ENCODE data around the gene KRTAP4-16. TPM values are rescaled to one million over a fixed set of nuclear protein-coding genes. Genes with fewer than 3 reads are reported as not detected.
A peak's percentile ranks its signal among the peaks of the same experiment; 100 is the strongest.
"Not testable (repeated sequence)": the region's sequence is repeated elsewhere in the genome, so short reads cannot be mapped to it uniquely, and the experiment has no call there.

Gene KRTAP4-16
- total RNA-seq = not detected
- not detected for polyA plus RNA-seq

DNA sequence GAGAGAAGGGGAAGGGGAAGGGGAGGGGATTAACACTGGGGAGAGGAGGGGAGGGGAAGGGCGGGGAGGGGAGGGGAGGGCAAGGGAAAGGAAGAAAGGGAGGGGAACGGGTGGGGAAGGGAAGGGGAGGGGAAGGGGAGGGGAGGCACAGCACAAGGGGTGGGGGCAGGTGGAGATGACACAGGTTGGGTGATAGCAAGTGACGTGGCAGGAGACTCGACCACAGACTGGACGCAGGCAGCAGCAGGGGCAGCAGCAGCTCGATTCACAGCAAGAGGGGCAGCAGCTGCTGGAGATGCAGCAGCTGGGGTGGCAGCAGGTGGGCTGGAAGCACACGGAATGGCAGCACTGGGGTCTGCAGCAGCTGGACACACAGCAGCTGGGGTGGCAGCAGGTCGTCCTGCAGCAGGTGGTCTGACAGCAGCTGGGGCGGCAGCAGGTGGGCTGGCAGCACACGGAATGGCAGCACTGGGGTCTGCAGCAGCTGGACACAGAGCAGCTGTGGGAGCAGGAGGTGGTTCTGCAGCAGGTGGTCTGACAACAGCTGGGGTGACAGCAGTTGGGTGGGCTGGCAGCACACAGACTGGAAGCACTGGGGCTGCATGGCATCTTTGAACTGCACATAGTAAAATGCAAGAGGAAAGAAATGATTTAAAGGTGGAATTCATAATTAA is at the start of gene KRTAP4-16:
TSS of gene KRTAP4-16 (minus strand) at position 624 of the 674 bp plus-strand sequence. CDS start at position 624, 0 bp downstream.
- Mint-ChIP-seq H3K27ac (no peak within 1 kb of the TSS), H3K4me3 (no peak within 1 kb of the TSS), H3K27me3 (peaks cover 19% of the 10 kb centered on the region), H3K4me1 (peaks cover 0 to 9% (median 2%) of the 10 kb centered on the region in 4 donors), H3K9me3 (peaks cover 0 to 3% (median 0%) of the 10 kb centered on the region in 7 donors), H3K36me3 (no peaks in the 10 kb centered on the region)
- DNase-seq = no peak
- no peaks in the 10 kb centered on the region for H3K4me1 ChIP-seq (ENCODE audit: control insufficient read depth, insufficient read depth, low read length, poor library complexity, severe bottlenecking)
- no peak for ATAC-seq (ENCODE audit: low read depth in 2 of 2)
- H3K27ac ChIP-seq (ENCODE audit: insufficient read depth, low read length, poor library complexity, severe bottlenecking) = no peak within 1 kb of the TSS
- H3K36me3 ChIP-seq (ENCODE audit: control insufficient read depth, insufficient read depth, low read length) = no peaks in the 10 kb centered on the region
- H3K27me3 ChIP-seq (ENCODE audit: control insufficient read depth, insufficient read depth, low read length) = peaks cover 4% of the 10 kb centered on the region
- H3K4me3 ChIP-seq (ENCODE audit: low read depth, low read length) = no peak within 1 kb of the TSS
- no peaks in the 10 kb centered on the region for H3K9me3 ChIP-seq (ENCODE audit: control insufficient read depth in 2 of 2, low read length in 2 of 2)

DNA sequence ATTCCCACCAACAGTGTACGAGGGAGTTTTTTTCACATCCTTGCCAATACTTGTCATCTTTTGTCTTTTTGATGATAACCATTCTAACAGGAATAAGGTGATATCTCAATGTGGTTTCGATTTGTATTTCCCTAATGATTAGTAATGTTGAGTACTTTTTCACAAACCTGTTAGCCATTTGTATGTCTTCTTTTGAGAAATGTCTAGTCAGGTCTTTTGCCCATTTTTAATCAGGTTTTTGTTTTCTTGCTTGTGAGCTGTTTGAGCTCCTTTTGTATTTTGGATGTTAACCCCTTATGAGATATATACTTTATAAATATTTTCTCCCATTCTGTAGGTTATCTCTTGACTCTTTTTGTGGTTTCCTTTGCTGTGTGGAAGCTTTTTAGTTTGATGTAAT is 49.5 kb upstream of the KRTAP4-16 start:
- Histone ChIP-seq H3K36me3 (ENCODE audit: control insufficient read depth, insufficient read depth, low read length) (no peaks in the 10 kb centered on the region), H3K4me1 (ENCODE audit: control insufficient read depth, insufficient read depth, low read length, poor library complexity, severe bottlenecking) (no peaks in the 10 kb centered on the region), H3K9me3 (ENCODE audit: control insufficient read depth in 2 of 2, low read length in 2 of 2) (no peaks in the 10 kb centered on the region), H3K4me3 (ENCODE audit: low read depth, low read length) (no peak overlapping the region), H3K27ac (ENCODE audit: insufficient read depth, low read length, poor library complexity, severe bottlenecking) (no peak overlapping the region), H3K27me3 (ENCODE audit: control insufficient read depth, insufficient read depth, low read length) (peaks cover 12% of the 10 kb centered on the region)
- no peaks in the 10 kb centered on the region for H3K9me3 Mint-ChIP-seq
- H3K27me3 Mint-ChIP-seq = peaks cover 24% of the 10 kb centered on the region
- DNase-seq (no peak), ATAC-seq (ENCODE audit: low read depth in 2 of 2) (no peak)
- H3K4me3 Mint-ChIP-seq = no peak overlapping the region
- peaks cover 0 to 2% (median 0%) of the 10 kb centered on the region in 4 donors for H3K4me1 Mint-ChIP-seq
- no peak overlapping the region for H3K27ac Mint-ChIP-seq
- no peaks in the 10 kb centered on the region for H3K36me3 Mint-ChIP-seq

DNA sequence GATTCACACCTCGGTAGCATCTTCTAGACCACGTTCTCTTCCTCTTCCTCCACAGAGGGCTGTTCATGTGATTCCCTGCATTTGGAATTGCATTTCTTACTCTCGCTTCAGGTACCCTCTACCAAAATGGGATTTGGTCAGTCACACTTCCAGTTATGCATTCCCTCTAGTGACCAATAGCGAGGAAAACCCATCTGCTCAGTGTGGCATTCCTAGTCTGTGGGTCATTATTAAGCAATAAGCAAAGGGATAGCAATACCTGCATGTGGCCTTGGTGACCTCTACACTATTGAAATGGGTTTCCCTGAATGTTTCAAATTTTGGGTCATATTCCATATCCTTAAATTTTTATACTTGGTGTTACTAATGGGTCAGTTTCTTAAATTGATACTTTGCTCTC is 48.0 kb upstream of the KRTAP4-16 start:
- no peak overlapping the region for H3K4me3 Mint-ChIP-seq
- H3K36me3 Mint-ChIP-seq = no peaks in the 10 kb centered on the region
- peaks cover 18% of the 10 kb centered on the region for H3K27me3 Mint-ChIP-seq
- Histone ChIP-seq H3K9me3 (ENCODE audit: control insufficient read depth in 2 of 2, low read length in 2 of 2) (no peaks in the 10 kb centered on the region), H3K36me3 (ENCODE audit: control insufficient read depth, insufficient read depth, low read length) (no peaks in the 10 kb centered on the region), H3K27me3 (ENCODE audit: control insufficient read depth, insufficient read depth, low read length) (peaks cover 8% of the 10 kb centered on the region), H3K27ac (ENCODE audit: insufficient read depth, low read length, poor library complexity, severe bottlenecking) (no peak overlapping the region), H3K4me1 (ENCODE audit: control insufficient read depth, insufficient read depth, low read length, poor library complexity, severe bottlenecking) (no peaks in the 10 kb centered on the region), H3K4me3 (ENCODE audit: low read depth, low read length) (no peak overlapping the region)
- peaks cover 0 to 3% (median 0%) of the 10 kb centered on the region in 7 donors for H3K9me3 Mint-ChIP-seq
- DNase-seq (no peak), ATAC-seq (ENCODE audit: low read depth in 2 of 2) (no peak)
- peaks cover 0 to 2% (median 0%) of the 10 kb centered on the region in 4 donors for H3K4me1 Mint-ChIP-seq
- H3K27ac Mint-ChIP-seq = no peak overlapping the region

GRCh38 chr17:41149652-41149985 is 47.6 kb upstream of the KRTAP4-16 start, which contains the start of gene KRTAP4-5:
Gene KRTAP4-5 (minus strand): TSS chr17:41149825. CDS start chr17:41149767, 58 bp downstream.
- no peak within 1 kb of the TSS for H3K27ac ChIP-seq (ENCODE audit: insufficient read depth, low read length, poor library complexity, severe bottlenecking)
- no peaks in the 10 kb centered on the region for H3K9me3 ChIP-seq (ENCODE audit: control insufficient read depth in 2 of 2, low read length in 2 of 2)

DNA sequence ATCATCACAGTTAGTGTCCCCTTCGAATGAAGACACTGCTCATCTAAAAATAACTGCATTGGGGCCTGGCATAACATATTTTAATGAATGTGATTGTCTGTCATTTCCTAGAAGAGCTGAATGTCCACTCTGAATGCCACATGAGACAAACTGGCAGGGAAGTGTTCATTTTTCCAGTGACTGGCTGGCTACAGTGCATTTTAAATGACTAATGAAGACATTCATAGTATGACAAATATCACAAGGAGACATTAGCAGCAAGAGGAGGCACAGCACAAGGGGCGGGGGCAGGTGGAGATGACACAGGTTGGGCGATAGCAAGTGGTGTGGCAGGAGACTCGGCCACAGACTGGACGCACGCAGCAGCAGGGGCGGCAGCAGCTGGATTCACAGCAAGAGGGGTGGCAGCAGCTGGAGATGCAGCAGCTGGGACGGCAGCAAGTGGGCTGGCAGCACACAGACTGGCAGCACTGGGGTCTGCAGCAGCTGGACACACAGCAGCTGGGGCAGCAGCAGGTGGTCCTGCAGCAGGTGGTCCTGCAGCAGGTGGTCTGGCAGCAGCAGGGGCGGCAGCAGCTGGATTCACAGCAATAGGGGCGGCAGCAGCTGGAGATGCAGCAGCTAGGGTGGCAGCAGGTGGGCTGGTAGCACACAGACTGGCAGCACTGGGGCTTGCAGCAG is 47.1 kb upstream of the KRTAP4-16 start:
- DNase-seq; H3K27me3 ChIP-seq (ENCODE audit: control insufficient read depth, insufficient read depth, low read length); H3K9me3 ChIP-seq (ENCODE audit: control insufficient read depth in 2 of 2, low read length in 2 of 2); H3K4me1 ChIP-seq (ENCODE audit: control insufficient read depth, insufficient read depth, low read length, poor library complexity, severe bottlenecking); H3K9me3 Mint-ChIP-seq; H3K4me1 Mint-ChIP-seq; ATAC-seq (ENCODE audit: low read depth in 2 of 2); H3K36me3 ChIP-seq (ENCODE audit: control insufficient read depth, insufficient read depth, low read length); H3K27ac ChIP-seq (ENCODE audit: insufficient read depth, low read length, poor library complexity, severe bottlenecking); H3K4me3 Mint-ChIP-seq; H3K36me3 Mint-ChIP-seq; H3K4me3 ChIP-seq (ENCODE audit: low read depth, low read length): not testable (repeated sequence)
- peak overlapping the region in 1 of 3 donors; percentile 27 for H3K27ac Mint-ChIP-seq
- H3K27me3 Mint-ChIP-seq = peaks cover 18% of the 10 kb centered on the region

More at GRCh38 chr17:41149652-41149985, 47.6 kb upstream of the KRTAP4-16 start, which contains the start of gene KRTAP4-5:
- Mint-ChIP-seq H3K4me1 (peaks cover 0 to 2% (median 0%) of the 10 kb centered on the region in 4 donors), H3K27me3 (peaks cover 20% of the 10 kb centered on the region), H3K4me3 (no peak within 1 kb of the TSS), H3K9me3 (peaks cover 0 to 4% (median 0%) of the 10 kb centered on the region in 7 donors), H3K27ac (peak within 1 kb of the TSS in 1 of 3 donors; percentile 27), H3K36me3 (no peaks in the 10 kb centered on the region)
- Histone ChIP-seq H3K36me3 (ENCODE audit: control insufficient read depth, insufficient read depth, low read length) (no peaks in the 10 kb centered on the region), H3K4me3 (ENCODE audit: low read depth, low read length) (no peak within 1 kb of the TSS), H3K27me3 (ENCODE audit: control insufficient read depth, insufficient read depth, low read length) (peaks cover 6% of the 10 kb centered on the region), H3K4me1 (ENCODE audit: control insufficient read depth, insufficient read depth, low read length, poor library complexity, severe bottlenecking) (no peaks in the 10 kb centered on the region)
- ATAC-seq (ENCODE audit: low read depth in 2 of 2) (no peak), DNase-seq (no peak)

- Histone ChIP-seq H3K27ac (ENCODE audit: insufficient read depth, low read length, poor library complexity, severe bottlenecking) (no peak overlapping the region), H3K27me3 (ENCODE audit: control insufficient read depth, insufficient read depth, low read length) (peaks cover 4% of the 10 kb centered on the region), H3K4me3 (ENCODE audit: low read depth, low read length) (no peak overlapping the region), H3K4me1 (ENCODE audit: control insufficient read depth, insufficient read depth, low read length, poor library complexity, severe bottlenecking) (no peaks in the 10 kb centered on the region), H3K9me3 (ENCODE audit: control insufficient read depth in 2 of 2, low read length in 2 of 2) (peaks cover 7 to 9% of the 10 kb centered on the region in 2 experiments), H3K36me3 (ENCODE audit: control insufficient read depth, insufficient read depth, low read length) (no peaks in the 10 kb centered on the region)
- no peak for DNase-seq
- H3K4me3 Mint-ChIP-seq = no peak overlapping the region
- peaks cover 11% of the 10 kb centered on the region for H3K27me3 Mint-ChIP-seq
- peaks cover 0 to 2% (median 0%) of the 10 kb centered on the region in 4 donors for H3K4me1 Mint-ChIP-seq
- H3K9me3 Mint-ChIP-seq = peaks cover 3 to 15% (median 7%) of the 10 kb centered on the region in 7 donors
- no peaks in the 10 kb centered on the region for H3K36me3 Mint-ChIP-seq
- no peak for ATAC-seq (ENCODE audit: low read depth in 2 of 2)
- H3K27ac Mint-ChIP-seq = no peak overlapping the region
Measured at GRCh38 chr17:41147531-41148204, 45.7 kb upstream of the KRTAP4-16 start.

DNA sequence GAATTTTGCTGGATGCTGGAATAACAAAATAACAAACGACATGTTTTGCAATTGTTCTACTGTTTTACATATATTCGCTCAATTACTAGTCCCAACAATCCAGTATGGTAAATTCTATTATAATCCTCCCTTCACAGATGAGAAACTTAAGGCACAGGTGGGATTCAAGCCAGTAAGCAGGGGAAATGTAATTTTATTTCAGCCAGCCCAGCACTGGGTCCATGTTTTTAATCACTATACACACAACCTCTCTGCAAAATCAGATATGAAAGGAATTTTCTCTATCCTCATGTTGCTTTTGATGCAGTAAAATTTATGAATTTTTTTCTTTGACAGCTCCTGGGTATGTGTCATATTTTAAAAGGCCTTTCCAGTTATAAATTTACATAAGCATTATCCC is 43.3 kb upstream of the KRTAP4-16 start:
- Mint-ChIP-seq H3K27me3 (peaks cover 11% of the 10 kb centered on the region), H3K4me1 (peaks cover 0 to 2% (median 0%) of the 10 kb centered on the region in 4 donors), H3K9me3 (peaks cover 3 to 26% (median 12%) of the 10 kb centered on the region in 7 donors), H3K27ac (peak overlapping the region in 1 of 3 donors; percentile 43), H3K36me3 (no peaks in the 10 kb centered on the region), H3K4me3 (no peak overlapping the region)
- Histone ChIP-seq H3K9me3 (ENCODE audit: control insufficient read depth in 2 of 2, low read length in 2 of 2) (peaks cover 9 to 12% of the 10 kb centered on the region in 2 experiments), H3K27ac (ENCODE audit: insufficient read depth, low read length, poor library complexity, severe bottlenecking) (no peak overlapping the region), H3K27me3 (ENCODE audit: control insufficient read depth, insufficient read depth, low read length) (peaks cover 6% of the 10 kb centered on the region), H3K4me3 (ENCODE audit: low read depth, low read length) (no peak overlapping the region), H3K4me1 (ENCODE audit: control insufficient read depth, insufficient read depth, low read length, poor library complexity, severe bottlenecking) (no peaks in the 10 kb centered on the region), H3K36me3 (ENCODE audit: control insufficient read depth, insufficient read depth, low read length) (no peaks in the 10 kb centered on the region)
- ATAC-seq (ENCODE audit: low read depth in 2 of 2) (no peak), DNase-seq (no peak)
